Right renal cortex interstitium (tissue), 3 donors: ENCODE results near the gene MPPED1. TPM values are rescaled to one million over a fixed set of nuclear protein-coding genes. Genes with fewer than 3 reads are reported as not detected.

Experiments used
- DNase-seq, 3 donors: peaks; one replicate each; pipeline ENCODE4 v3.0.0-alpha.2; 2013; ENCODE audit warnings: low read depth in 3 of 3, low spot score in 2 of 3
- polyA plus RNA-seq, 3 donors: library from polyadenylated mRNA; unstranded; fragments of 120-200 nt; gene quantifications; one replicate each; pipeline ENCODE4 v1.2.1, GENCODE V29; 2013; ENCODE audit not compliant: insufficient read length in 3 of 3

The MPPED1 gene
- polyA plus RNA-seq, 3 donors = 0.54 to 0.76 (median 0.60) TPM

DNA sequence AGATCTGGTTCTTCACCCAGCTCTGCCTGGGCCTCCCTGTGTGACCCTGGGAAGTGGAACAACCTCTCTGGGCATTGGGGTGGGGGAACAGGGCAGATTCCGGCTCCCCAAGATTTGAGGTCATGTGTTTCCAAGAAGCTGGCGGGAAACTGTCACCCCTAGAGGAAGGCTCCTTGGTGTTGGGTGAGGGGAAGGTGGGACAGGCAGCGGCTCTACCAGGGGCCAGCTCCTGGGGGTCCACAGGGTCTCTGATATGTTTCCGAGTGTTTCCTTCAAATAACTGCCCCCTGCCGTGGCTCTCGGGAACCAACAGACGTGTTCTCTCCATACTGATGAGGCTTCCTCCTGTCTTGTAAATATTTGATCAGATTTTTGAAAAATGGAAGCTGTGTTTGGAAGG lies 78.5 kb downstream of the MPPED1 start:
- DNase-seq = no peak

- no peak for DNase-seq
These were observed 79.4 kb downstream of the MPPED1 start for GRCh38 chr22:43491177-43491576.

- DNase-seq = no peak
These were observed 79.9 kb downstream of the MPPED1 start for GRCh38 chr22:43491737-43492136.

GRCh38 chr22:43493297-43493696 lies 81.5 kb downstream of the MPPED1 start:
- no peak for DNase-seq

GRCh38 chr22:43497956-43498855 lies 86.4 kb downstream of the MPPED1 start:
- no peak for DNase-seq

DNA sequence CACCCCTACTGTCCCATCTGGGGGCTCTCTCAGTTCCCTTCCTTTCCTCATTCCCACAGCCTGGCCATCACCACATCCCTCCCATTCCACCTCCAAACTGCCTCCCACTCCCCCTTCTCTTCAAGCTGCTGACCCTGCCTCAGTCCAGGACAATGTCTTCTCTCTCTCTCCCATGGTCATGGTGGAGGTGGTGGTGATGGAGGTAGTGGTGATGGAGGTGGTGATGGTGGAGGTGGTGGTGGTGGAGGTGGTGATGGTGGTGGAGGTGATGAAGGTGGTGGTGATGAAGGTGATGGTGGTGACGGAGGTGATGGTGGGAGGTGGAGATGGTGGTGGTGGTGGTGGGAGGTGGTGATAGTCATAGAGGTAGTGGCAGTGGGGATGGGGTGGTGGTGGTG lies 87.0 kb downstream of the MPPED1 start:
- no peak for DNase-seq

DNA sequence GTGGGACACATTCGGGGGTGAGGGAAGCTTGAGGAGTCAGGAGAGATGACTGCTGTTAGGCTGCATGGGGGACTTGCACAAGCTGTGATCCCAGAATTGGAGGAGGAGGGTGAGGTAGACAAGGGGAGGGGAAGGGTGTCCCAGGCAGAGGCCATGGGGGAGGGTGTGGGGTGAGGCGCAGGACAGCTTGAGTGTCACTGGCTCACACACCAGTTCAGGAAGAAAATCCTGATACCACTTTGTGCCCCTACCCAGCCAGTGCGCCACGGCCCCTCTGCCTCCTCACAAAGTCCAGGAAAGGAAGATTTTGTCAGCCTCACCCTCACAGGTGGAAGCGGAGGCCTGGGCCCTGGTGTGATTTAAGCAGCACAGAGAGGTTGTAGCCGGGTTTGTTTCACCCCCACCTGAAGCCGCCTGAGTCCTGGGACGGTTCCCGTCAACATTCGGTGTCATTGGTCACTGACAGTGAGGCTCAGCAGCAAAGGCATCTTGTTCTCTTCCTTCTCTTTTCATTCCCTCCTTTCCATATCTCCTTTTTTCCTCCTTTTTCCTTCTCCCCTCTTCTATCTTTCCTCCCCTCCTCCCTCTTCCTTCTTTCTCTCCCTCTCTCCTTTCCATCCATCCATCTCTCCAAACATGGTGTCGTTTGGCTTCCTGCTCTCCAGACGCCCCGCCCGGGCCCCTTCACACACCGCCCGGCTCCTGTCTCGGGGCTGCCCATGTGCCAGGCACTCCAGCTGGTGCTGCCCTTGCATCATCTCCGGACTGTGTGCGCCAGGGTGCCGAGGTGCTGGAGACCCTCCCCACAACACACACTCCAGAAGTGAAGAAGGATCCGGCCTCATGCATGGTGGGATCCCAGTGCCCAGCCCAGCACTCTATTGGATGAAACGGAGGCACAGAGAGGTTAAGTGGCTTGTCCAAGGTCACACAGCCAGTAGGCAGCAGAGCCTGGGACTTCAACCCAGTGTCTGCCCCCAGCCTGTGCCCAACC lies 89.3 kb downstream of the MPPED1 start:
- DNase-seq = no peak

GRCh38 chr22:43501878-43502277 lies 90.1 kb downstream of the MPPED1 start:
- DNase-seq = no peak

GRCh38 chr22:43502306-43502874 lies 90.6 kb downstream of the MPPED1 start:
- DNase-seq = no peak

- DNase-seq = no peak
These were observed 92.3 kb downstream of the MPPED1 start for GRCh38 chr22:43504068-43504467.

- DNase-seq = no peak
These were observed 93.0 kb downstream of the MPPED1 start for GRCh38 chr22:43504666-43505261.

- no peak for DNase-seq
These were observed 93.6 kb downstream of the MPPED1 start for GRCh38 chr22:43505423-43505822.

GRCh38 chr22:43505896-43506295 lies 94.1 kb downstream of the MPPED1 start:
- DNase-seq = no peak

DNA sequence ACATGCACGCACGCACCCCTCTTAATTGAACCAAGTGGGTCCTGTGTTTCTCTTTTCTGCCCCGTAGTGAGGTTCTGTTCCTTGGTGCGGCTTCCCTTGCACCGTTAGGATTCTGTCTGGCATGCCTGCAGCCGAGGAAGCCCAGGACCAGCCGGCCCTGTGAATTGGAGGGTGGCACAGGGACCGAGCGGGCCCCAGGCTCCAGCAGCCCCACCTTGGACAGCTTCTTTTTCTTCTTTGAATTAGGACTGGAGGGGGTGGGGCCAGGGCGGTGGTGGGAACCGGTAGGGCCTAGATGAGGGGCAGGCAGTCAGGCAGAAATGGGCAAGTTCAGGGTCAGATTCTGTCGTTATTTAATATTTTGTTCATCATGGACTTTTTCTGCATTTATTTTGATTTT lies 94.7 kb downstream of the MPPED1 start:
- no peak for DNase-seq

- no peak for DNase-seq
These were observed 95.4 kb downstream of the MPPED1 start for GRCh38 chr22:43507235-43507634.

- no peak for DNase-seq
These were observed 96.7 kb downstream of the MPPED1 start for GRCh38 chr22:43508489-43508888.

GRCh38 chr22:43509337-43509736 lies 97.5 kb downstream of the MPPED1 start:
- DNase-seq = no peak

DNA sequence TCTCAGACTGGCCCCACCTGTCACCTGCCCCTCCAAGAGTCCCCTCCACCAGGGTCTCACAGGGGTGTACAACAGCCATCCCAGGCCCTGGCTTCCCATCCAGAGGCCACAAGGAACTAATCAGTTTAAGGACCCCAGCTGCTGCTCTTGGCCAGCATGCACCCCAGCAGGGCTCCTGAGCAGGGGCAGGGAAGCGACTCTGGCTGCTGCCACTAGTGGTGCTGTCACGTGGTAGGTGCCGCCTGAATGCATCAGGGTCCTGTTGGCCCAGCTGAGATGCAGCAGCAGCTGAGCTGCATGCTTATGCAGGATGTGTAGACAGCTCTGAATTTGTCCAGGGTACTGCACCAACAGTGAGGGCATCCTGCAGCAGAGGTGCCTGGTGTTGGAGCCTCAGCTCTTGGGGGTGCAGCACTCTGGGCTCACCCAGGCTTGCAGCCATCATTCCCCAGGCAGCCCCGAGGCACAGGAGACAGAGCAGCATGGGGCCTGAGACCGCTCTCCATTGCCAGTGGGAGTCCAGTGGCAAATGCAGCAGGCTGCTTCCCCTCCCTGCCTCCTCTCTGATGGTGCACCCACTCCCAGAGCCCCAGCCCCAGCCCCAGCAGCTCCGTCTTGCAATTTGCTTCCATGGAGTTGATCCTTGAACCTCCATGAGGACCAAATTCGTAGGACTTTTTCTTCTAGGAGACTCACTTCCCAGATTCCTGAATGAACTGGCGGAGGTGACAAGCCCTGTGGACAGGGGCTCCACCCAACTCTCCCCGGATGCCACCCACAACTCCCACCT lies 98.7 kb downstream of the MPPED1 start:
- DNase-seq = no peak

GRCh38 chr22:43511276-43511910 lies 99.6 kb downstream of the MPPED1 start:
- no peak for DNase-seq
